ENCODE results near the gene UBE2G2.

UBE2G2 gene

DNA sequence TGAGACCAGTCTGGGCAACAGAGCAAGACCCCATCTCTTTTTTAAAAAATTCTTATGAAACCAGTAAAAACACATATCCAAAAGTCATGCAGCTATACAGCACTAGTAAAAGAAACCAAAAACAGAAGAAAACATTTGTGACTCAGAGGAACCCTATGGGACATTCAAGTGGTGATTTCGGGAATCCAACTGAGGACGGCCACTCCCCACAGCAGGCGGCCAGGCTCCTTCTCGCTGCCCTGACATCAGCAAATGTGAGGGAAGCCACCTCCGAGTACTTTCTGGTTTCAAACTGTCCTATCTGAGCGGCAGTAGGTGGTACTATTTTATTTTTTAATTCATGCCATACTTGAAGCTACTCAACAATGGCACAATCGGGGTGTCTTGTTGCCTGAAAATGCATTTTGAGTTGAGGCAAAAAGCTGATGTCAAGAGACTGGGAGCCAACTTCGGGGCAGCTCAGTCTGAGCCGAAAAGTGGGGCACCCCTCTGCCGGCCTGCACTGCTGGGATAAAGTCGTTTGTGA, 12.9 kb upstream of the UBE2G2 start:
- DNase-seq = no peak

DNA sequence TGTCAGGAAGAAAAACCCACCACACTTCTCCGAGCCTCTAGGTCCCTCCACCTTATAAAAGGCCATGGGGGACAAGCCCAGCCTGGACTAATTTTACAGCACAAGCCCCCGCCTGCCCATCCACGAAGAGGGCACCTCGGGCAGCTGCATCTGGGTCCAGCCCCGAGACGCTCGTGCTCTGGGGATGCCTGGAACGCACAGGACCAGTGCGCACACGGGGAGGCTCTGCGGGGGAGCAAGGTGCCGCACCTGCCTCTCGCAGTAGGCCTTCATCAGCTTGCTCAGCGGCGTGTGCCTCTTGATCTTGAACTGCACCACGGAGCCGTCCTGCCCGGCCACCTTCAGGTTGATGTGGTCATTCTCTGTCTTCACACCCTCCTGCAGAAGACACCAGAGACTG, 12.1 kb upstream of the UBE2G2 start:
- no peak for DNase-seq

DNA sequence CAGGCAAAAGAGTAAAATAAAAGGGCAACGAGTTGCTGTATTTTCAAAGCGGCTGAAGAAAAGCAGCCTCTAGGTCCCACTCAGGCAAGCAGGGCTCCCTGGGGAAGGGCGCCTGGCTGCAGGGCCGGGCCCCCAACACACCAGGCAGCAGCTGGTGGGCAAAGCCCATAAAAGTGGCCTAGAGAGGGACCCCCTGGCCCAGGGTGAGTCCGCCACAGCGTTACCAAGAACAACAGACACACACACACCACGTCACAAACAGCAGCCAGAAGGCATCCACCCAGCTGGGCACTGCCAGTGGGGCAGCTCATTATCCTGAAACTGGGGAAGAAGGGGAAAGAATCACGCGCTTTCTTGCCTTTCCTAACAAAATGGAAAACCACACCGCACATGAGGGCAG, 11.5 kb upstream of the UBE2G2 start:
- DNase-seq = no peak

DNA sequence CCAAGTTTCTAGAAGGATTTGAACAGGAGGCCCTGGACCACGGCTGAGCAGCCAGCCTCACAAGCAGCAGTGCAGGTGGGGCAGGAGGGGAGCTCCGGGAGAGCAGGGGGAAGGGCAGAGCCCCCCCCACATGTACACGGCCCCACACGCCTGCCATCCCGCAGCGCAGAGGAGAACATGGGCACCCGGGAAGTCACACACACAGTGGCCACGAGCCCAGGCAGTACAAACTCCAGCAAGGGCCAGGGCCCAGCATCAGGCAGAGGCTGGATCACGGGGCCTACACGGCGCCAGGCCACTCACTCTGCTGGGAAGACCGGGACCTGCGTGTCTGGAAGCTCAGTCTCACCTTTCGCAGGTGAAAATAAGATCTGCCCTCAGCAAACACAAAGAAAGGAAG, 11.0 kb upstream of the UBE2G2 start:
- no peak for DNase-seq

DNA sequence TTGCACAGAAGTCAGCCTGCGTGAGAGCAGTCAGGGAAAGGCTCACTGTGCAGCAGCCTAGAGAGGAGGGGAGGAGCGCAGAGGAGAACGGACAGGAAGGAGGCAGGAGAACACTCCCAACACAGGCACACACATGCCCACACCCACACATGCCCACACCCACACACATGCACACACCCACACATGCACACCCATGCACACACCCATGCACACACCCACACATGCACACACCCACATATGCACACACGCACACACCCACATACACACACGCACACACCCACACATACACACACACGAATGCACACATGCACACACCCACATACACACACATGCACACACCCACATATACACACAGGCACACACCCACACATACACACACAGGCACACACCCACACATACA, 9.2 kb upstream of the UBE2G2 start:
- no peak for DNase-seq

DNA sequence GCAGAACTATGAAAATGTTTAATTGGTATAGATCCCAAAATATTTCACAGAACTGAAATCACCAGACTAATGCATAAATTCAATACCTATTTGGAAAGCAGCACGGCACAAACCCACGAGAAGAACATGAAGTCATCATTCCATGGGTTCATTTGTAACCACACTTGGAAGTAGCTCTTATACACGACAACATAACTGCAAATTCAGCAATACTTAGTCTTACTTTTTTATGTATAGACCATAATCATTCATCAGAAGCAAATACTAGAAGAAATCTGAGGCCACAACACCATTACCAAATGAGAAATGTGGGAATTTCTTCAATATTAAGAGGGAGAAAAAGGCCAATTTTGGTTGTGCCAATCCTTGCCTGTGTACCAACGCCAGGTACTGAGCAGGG, 4.2 kb upstream of the UBE2G2 start:
- no peak for DNase-seq

DNA sequence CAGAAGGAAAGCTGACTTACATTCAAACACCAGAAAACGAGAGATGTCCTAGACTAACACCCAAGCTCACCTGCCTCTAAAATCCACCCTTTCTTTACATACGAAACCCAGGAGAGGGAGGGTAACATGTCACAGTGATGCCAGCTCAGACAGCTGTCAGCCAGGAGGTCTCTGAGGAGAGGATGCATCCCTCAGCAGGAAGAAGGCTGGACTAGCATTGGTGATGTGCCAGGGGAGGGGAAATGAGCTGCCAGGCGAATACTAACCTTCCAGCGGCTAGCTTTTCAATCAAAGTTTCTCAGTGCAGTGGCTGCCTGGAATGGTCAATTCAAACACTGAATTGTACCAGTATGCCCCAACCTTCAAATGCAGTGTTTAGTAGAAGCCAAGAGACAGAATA, 3.6 kb upstream of the UBE2G2 start:
- DNase-seq = no peak

DNA sequence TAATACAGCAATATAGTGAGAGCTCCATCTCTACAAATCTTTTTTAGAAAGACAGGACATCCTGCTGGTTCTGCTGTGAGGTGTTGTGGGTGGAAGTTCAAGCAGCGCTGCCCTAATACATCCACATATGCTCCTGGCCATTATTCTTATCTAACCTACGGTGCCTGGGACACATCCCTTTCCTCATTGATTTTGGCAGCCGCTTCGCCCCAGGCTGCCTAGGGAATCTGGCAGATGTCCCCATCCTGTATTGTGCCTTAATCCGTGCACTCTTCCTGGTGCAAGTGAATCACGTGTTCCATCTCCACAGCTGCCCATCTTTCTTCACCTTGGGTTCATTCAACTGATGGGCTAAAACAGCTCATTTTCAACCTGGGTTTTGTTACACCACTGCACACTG, 3.1 kb upstream of the UBE2G2 start:
- DNase-seq = no peak

DNA sequence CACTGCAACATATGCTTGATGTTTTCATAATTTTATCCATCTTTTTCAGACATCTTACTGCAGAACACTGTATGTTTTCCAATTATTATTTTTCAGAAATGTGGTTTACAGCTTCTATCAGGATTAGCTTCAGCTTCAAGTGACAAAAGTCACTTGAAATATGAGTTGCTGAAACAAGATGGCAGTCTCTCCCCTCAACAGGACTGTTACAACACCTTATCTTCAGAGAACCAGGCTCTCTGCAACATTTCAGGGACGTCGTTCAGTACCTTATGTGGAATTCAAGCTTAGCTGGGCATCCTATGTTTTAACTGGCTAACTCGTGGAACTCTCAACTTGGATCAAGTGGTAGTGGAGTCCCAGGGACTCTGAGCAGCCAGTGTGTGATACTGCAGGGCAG, 2.0 kb upstream of the UBE2G2 start:
- DNase-seq = no peak

DNA sequence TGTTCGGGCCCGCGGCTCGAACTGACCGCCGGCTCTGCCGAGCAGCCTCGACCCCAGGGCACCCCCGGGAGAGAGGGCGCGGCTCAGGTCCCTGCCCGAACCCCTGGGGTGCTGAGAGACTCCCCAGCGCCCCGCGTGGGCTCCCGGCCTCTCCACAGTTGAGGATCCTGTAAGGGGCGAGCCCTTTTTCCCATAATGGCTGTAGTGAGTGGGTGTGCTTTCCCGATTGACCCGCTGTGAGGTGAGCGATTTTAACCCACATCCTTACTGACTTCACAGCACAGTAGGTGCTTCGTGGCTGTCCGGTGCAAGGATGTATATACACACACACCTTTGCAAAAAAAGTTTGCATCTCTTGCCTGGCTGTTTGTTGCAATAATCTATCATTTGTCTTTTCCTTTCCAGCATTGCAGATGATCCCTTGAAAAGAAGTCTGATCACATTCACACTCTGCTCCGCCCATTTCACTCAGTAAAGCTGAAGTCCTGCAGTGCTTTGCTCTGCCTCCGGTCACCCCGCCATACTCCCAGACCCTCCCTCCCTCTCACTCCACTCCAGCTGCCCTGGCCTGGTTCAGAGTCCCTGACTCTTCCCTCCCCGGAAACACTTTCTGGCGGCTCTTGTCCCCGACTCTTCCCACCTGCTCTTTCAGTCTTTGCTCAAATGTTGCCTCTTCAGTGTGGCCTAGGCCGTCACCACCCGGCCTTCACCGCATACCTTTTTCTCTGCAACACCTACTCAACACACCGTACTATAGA, 955 bp upstream of the UBE2G2 start:
- peak; percentile 55 for DNase-seq

DNA sequence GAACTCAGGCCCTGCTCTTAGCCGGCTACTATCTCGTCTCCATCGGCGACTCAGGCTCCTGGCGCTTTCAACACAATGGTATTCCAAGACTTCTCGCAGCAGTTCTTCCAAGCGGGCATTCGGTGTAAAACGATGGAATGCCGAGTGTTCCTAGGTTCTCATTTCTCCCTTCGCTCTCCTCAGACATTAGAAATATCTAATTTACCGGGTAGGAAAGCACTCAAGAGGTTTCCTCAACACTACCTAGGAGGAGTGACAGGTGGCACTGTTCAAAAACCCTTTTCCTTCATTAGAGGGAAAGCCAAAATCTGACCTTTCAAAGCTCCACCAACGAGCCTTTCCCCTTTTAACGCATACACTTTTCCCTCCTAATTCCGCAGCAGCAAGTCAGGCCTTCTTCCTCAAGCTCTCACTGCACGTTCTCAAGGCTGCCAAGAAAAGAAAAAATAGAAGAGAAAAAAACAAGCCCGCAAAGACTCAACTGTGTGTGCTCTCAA, 601 bp downstream of the UBE2G2 start:
- peak; percentile 31 for DNase-seq

DNA sequence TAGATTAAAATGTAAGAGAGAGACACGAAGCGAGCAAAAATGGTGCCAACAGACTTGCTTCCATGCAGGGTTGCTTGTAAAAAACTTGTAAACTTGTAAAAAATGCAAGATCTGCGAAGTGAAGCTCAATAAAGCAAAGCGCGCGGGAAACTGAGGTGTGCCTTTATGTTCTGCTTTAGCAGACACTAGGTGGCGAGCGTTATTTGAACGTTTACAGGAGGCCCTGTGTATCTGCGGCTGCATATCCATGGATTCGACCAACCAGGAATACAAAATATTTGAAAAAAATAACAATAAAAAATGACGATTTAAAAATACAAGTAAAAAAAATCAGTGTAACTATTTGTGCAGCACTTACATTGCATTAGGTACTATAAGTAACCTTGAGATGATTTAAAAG, 1.5 kb downstream of the UBE2G2 start:
- DNase-seq = peak; percentile 42

DNA sequence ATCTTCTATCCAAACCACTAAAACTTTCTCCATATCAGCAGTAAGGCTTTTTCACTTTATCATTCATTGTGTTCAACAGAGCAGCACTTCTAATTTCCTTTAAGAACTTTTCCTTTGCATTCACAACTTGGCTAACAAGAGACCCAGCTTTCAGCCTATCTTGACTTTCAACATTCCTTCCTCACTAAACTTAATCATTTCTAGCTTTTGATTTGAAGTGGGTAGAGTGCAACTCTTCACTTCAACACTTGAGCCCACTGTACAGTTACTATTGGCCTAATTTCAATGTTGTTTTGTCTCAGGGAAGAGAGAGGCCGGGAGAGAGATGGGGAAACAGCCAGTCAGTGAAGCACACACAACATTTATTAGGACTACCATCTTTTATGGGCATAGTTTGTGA, 2.0 kb downstream of the UBE2G2 start:
- no peak for DNase-seq

DNA sequence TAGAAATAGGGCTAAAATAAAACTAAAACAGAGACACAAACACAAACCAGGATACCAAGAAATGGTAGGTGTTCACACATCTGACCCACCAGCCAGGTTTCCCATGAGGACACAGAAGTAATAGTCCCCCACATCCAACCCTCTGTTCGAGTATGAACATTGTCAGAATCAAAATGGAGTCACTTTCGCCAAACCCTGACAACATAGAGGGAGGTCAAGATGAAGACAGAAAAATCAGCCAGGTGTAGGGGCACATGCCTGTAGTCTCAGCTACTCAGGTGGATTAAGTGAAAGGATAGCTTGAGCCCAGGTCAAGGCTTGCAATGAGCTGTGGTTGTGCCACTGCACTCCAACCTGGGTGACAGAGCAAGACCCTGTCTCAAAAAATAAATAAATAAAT, 3.8 kb downstream of the UBE2G2 start:
- DNase-seq = no peak

DNA sequence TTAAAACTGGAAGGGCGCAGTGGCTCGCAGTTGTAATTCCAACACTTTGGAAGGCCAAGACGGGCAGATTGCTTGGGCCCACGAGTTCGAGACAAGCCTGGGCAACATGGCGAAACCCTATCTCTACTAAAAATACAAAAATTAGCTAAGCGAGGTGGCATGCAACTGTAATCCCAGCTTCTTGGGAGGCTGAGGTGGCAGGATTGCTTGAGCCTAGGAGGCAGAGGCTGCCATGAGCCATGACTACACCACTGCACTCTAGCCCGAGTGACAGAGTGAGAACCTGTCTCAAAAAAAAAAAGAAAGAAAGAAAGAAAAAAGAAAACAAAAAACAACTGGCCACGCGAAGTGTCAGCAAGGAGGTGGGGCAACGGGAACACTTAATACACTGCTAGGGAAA, 6.3 kb downstream of the UBE2G2 start:
- no peak for DNase-seq

DNA sequence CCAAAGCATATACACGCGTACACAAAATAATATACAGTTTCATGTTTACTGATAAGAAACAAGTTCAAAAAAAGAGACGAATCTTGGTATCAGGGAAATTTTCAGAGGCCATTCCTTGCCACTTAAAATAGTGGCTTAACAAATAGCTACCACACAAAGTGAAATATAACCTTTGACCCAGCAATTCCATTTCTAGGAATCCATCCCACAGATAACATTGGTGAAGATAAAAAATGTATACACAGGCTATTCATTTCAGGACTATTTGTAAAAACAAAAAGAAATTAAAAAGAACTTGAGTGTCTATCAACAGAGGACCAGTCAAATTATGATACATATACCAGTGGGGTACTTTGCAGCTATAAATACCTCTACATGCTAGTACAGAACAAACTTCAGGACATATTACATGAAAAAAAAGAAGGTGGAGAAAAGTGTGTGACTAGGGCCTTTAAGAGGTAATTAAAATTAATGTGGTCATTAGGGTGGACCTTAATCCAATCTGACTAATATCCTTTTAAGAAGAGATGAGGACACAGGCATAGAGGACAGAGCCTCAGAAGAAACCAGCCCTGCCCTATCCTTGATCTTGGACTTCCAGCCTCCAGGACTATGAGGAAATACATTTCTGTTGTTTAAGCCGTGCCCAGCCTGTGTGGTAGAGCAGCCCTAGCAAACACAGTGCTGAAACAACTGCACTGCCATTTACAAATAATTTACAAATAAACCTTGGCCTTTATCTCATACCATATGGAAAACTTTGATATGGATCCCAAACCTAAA, 7.8 kb downstream of the UBE2G2 start:
- no peak for DNase-seq

DNA sequence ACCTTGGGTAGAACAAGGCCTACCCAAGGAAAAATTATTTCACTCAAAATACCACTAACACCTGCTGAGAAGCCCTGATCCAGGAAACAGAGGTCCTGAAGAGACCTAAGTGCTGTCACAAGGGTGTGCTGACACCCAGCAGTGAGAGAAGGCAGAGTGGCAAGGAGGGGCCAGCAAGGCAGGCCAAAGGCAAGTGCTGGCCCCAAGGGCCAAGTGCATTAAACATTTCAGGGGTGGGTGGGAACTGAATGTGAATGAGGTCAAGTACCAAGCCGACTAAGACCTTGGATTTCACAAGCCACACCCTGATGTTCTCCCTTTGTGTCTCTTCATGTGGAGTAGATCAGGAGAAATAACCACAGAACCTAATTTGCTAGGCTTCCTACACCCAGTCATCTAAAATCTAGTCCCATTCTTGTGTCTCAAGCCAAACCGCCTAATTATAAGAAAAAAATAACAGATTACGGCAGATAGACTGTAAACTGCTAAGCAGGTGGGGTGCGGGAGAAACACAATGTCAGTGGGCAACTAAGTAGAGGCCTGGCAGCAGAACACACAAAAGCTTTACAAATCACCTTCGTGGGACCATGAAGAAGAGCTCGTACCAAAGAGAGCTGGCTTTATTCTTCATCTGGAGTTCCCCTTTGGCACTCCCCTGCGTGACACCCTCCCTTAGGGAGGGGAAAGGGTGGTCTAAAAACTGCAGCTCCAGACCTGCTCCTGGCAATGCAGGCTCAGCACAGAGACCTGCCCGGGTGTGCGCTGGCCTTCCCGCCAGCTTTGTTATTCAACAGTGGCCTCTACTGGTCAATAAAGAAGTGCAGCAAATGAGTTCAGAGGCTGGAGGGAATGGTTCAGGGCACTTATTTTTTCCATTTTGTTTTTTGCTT, 8.7 kb downstream of the UBE2G2 start:
- DNase-seq = peak; percentile 79

DNA sequence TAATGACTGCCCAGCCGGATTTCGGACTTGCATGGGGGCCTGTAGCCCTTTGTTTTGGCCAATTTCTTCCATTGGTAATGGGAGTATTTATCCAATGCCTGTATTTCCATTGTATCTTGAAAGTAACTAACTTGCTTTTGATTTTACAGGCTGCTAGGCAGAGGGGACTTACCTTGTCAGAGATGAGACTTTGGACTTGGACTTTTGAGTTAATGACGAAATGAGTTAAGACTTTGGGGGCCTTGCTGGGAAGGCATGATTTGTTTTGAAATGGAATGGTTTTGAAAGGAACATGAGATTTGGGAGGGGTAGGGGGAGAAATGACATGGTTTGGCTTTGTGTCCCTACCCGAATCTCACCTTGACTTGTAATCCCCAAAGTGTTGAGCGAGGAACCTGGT, 9.6 kb downstream of the UBE2G2 start:
- DNase-seq = no peak

DNA sequence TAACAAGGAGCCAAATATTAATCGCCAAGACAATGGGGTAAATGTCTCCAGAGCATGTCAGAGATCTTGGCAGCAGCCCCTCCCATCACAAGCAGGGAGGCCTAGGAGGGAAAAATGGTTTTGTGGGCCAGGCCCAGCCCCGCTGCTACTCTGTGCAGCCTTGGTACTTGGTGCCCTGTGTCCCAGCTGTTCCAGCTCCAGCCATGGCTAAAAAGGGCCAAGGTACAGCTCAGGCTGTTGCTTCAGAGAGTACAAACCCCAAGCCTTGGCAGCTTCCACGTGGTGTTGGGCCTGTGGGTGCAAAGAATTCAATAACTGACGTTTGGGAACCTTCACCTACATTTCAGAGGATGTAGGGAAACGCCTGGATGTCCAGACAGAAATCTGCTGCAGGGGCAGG, 10.4 kb downstream of the UBE2G2 start:
- DNase-seq = no peak

DNA sequence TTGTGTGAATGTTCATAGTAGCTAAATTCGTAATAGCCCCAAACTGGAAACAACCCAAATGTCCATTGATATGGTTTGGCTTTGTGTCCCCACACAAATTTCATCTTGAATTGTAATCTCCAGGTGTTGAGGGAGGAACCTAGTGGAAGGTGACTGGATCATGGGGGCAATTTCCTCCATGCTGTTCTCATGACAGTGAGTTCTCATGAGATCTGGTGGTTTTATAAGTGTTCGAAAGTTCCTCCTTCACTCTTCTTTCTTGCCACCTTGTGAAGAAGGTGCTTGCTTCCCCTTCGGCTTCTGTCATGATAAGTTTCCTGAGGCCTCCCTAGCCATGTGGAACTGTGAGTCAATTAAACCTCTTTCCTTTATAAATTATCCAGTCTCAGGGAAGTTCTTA, 11.3 kb downstream of the UBE2G2 start:
- DNase-seq = no peak

DNA sequence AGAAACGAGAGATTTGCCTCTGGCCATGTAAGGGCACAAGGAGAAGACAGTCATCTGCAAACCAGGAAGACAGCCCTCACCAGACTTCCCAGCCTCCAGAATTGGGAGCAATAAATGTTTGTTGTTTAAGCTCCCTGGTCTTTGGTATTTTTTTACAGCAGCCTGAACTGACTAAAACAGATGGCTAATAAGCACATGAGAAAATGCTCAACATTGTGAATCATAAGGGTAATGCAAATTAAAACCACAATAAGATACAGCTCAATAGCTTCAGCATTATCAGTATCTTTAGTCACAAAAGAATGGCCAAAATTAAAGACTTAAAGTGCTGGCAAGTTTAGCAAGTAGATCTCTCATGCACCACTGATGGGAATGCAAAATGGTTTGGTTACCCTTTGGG, 11.7 kb downstream of the UBE2G2 start:
- no peak for DNase-seq

DNA sequence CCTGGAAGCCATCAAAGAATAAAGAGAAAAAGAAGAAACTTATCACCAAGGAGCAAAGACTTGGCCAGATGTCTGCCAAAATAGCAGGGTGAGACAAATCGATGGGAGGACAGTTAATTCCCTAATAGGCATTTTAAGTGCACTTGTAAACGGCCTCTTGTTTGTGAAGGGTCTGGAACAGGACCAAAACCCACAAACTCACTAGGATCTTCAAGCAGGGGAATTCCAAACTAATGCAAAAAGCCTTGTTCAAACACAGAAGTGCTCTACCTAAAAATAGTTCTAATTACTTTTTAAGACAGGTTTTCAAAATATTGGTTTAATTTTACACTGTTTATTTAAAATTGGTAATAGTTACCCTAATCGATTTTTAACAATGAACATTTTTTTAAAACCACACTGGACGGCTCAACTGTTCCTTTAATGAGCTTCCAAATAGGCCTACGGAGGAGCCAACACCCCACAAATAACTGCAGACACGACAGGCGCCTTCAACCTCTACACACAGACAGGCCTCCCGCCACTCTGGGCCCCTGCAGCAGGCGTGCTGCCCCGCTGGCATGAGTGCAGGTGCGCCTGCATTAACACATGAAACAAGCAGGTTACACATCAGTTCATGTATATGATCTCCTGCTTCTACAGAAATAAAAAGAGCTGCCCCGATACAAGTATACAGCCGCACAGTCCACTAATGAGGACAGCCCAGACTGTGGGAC, 15.8 kb downstream of the UBE2G2 start:
- peak; percentile 71 for DNase-seq

DNA sequence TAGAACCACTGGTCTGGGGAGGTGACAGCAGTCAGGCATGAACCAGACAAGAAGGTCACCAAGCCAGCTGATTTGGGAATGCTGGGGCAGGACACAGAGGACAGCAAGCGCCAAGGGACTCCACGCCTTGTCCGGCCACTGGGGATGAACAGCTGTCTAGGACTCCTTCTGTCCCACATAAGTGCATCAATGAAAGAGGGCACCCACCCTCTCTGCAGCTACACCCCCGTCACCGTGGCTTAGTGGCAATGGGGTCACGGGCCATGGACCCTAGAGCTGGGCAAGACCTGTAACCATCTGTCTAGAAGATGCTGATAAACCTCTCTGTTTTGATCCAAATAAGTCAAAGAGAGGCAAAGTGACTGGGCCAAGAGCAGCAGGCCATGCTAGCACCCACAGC, 16.8 kb downstream of the UBE2G2 start:
- DNase-seq = no peak
